CD14-positive monocyte (primary cell): ENCODE data around the gene SYTL2. TPM values are rescaled to one million over a fixed set of nuclear protein-coding genes. Genes with fewer than 3 reads are reported as not detected.

Source experiments
- DNase-seq, 3 donors: peaks; one replicate each; pipeline ENCODE4 v3.0.0-alpha.2; 2011 to 2022
- H2AFZ ChIP-seq: 2 replicates; pipeline ENCODE4 v1.6.0; 2012; ENCODE audit warnings: mild to moderate bottlenecking, low read depth, low read length, inconsistent platforms; ENCODE audit not compliant: insufficient read depth, poor library complexity, severe bottlenecking
- H3K27ac ChIP-seq, 2 donors: 1 replicate in 1 of 2; 2 replicates in 1 of 2; pipeline ENCODE4 v1.5.1; 2012 to 2013; ENCODE audit warnings: low read length in 2 of 2, control low read depth in 1 of 2, inconsistent platforms in 1 of 2, low read depth in 1 of 2, mild to moderate bottlenecking in 1 of 2
- H3K27me3 ChIP-seq, 2 donors: one replicate each; pipeline versions ENCODE4 v1.6.0 to v1.6.1; 2011 to 2013; ENCODE audit warnings: low read length in 2 of 2; ENCODE audit not compliant: control insufficient read depth in 2 of 2, insufficient read depth in 2 of 2
- H3K36me3 ChIP-seq, 2 donors: replicated peaks in 1 of 2; 1 replicate in 1 of 2; 2 replicates in 1 of 2; pipeline versions ENCODE4 v1.5.1 to v1.6.1; 2012 to 2013; ENCODE audit warnings: low read length in 2 of 2, control low read depth in 1 of 2, inconsistent platforms in 1 of 2, mild to moderate bottlenecking in 1 of 2; ENCODE audit not compliant: insufficient read depth in 2 of 2, control insufficient read depth in 1 of 2
- H3K4me1 ChIP-seq, 2 donors: 1 replicate in 1 of 2; 2 replicates in 1 of 2; pipeline versions ENCODE4 v1.5.1 to v1.6.1; 2012 to 2013; ENCODE audit warnings: low read length in 2 of 2, control low read depth in 1 of 2, inconsistent platforms in 1 of 2, mild to moderate bottlenecking in 1 of 2, moderate library complexity in 1 of 2; ENCODE audit not compliant: insufficient read depth in 2 of 2, control insufficient read depth in 1 of 2
- H3K4me2 ChIP-seq: replicated peaks from 2 replicates; pipeline ENCODE3; 2012; ENCODE audit warnings: low read length, moderate library complexity, mild to moderate bottlenecking; ENCODE audit not compliant: poor library complexity, severe bottlenecking; ENCODE audit errors: extremely low read depth
- H3K4me3 ChIP-seq, 3 experiments: fragments of 200-600 bp in 1 of 3; sonication (generic) in 1 of 3; replicated peaks in 1 of 3; 1 replicate in 2 of 3; 2 replicates in 1 of 3; pipeline ENCODE4 v1.5.1; 2011 to 2013; ENCODE audit warnings: low read length in 3 of 3, mild to moderate bottlenecking in 3 of 3, control low read depth in 2 of 3, low read depth in 2 of 3, inconsistent platforms in 1 of 3, moderate library complexity in 1 of 3
- H3K79me2 ChIP-seq: 2 replicates; pipeline ENCODE4 v1.6.0; 2012; ENCODE audit warnings: mild to moderate bottlenecking, control low read depth, inconsistent platforms, low read length, moderate library complexity; ENCODE audit not compliant: insufficient read depth
- H3K9ac ChIP-seq: 2 replicates; pipeline ENCODE4 v1.6.0; 2017; ENCODE audit warnings: low read length, mild to moderate bottlenecking; ENCODE audit not compliant: insufficient read depth, poor library complexity, severe bottlenecking
- H3K9me3 ChIP-seq, 2 donors: replicated peaks in 1 of 2; 1 replicate in 1 of 2; 2 replicates in 1 of 2; pipeline versions ENCODE4 v1.5.1 to v1.6.1; 2012 to 2013; ENCODE audit warnings: low read length in 2 of 2, control low read depth in 1 of 2; ENCODE audit not compliant: control insufficient read depth in 1 of 2, insufficient read depth in 1 of 2
- H4K20me1 ChIP-seq: 2 replicates; pipeline ENCODE4 v1.6.0; 2012; ENCODE audit warnings: mild to moderate bottlenecking, low read length, control low read depth, moderate library complexity; ENCODE audit not compliant: insufficient read depth
- H3K27ac Mint-ChIP-seq, 7 donors: one replicate each; pipeline ENCODE4 v1.8.0; 2020; ENCODE audit warnings: mild to moderate bottlenecking in 7 of 7, mixed read lengths in 7 of 7, moderate library complexity in 6 of 7, inconsistent platforms in 2 of 7
- H3K27me3 Mint-ChIP-seq, 3 donors: one replicate each; pipeline ENCODE4 v1.8.0; 2021 to 2022; ENCODE audit warnings: low read depth in 3 of 3, mild to moderate bottlenecking in 3 of 3, mixed read lengths in 3 of 3, moderate library complexity in 3 of 3, inconsistent platforms in 1 of 3
- H3K36me3 Mint-ChIP-seq, 2 donors: one replicate each; pipeline ENCODE4 v1.8.0; 2020; ENCODE audit warnings: mixed read lengths in 2 of 2, inconsistent platforms in 1 of 2, mild to moderate bottlenecking in 1 of 2
- H3K4me1 Mint-ChIP-seq: one replicate; pipeline ENCODE4 v1.8.0; 2020; ENCODE audit warnings: mild to moderate bottlenecking, mixed read lengths
- H3K4me3 Mint-ChIP-seq, 2 donors: one replicate each; pipeline ENCODE4 v1.8.0; 2020; ENCODE audit warnings: mild to moderate bottlenecking in 2 of 2, mixed read lengths in 2 of 2, moderate library complexity in 1 of 2
- H3K9me3 Mint-ChIP-seq, 7 donors: one replicate each; pipeline ENCODE4 v1.8.0; 2020 to 2022; ENCODE audit warnings: mixed read lengths in 7 of 7, mild to moderate bottlenecking in 6 of 7, moderate library complexity in 6 of 7, inconsistent platforms in 2 of 7
- CTCF ChIP-seq: fragments of 200-600 bp; IDR thresholded peaks from one replicate; pipeline ENCODE4 v1.8.0; 2022; ENCODE audit warnings: antibody characterized with exemption, mild to moderate bottlenecking
- WGBS: methylation state at CpG from one replicate; pipeline ENCODE4 v1.1.5; 2013; ENCODE audit warnings: missing lambda C conversion rate; ENCODE audit not compliant: insufficient coverage; 5-methylcytosine and 5-hydroxymethylcytosine counted together
- intact Hi-C, 2 donors: fragments of 100-400 bp; cut with micrococcal nuclease; formaldehyde crosslinking; loops; one replicate each; pipeline versions ENCODE4 v1.15.0 to v1.15.1; 2023
- polyA plus RNA-seq, 3 donors: library from polyadenylated mRNA; depleted of rRNA in 1 of 3; unstranded in 2 of 3; stranded (reverse) in 1 of 3; fragments of 300-500 nt in 2 of 3; fragments of >200 nt in 1 of 3; fragmentation: Illumina TruSeq in 2 of 3; gene quantifications; 1 replicate in 2 of 3; 2 replicates in 1 of 3; pipeline ENCODE4 v1.2.3, GENCODE V29; 2012 to 2021

The SYTL2 gene
- polyA plus RNA-seq, 3 donors, result 0.30 to 0.48 (median 0.34) TPM

- no peak overlapping the region for H2AFZ ChIP-seq
- H3K79me2 ChIP-seq, result no peaks in the 10 kb centered on the region
- H4K20me1 ChIP-seq, result no peaks in the 10 kb centered on the region
- no peaks in the 10 kb centered on the region for H3K4me1 ChIP-seq
- intact Hi-C loops, result no loop called here
- no peak overlapping the region for H3K9ac ChIP-seq
- H3K27me3 ChIP-seq, result no peaks in the 10 kb centered on the region
- Mint-ChIP-seq H3K9me3 (no peaks in the 10 kb centered on the region), H3K4me1 (no peaks in the 10 kb centered on the region), H3K36me3 (no peaks in the 10 kb centered on the region), H3K4me3 (no peak overlapping the region), H3K27me3 (peaks cover 0 to 2% (median 0%) of the 10 kb centered on the region in 3 donors), H3K27ac (no peak overlapping the region)
- H3K9me3 ChIP-seq, result no peaks in the 10 kb centered on the region
- TF ChIP-seq CTCF, result no peak
- no peak overlapping the region for H3K4me2 ChIP-seq
- DNase-seq, result no peak
- WGBS, result no CpG with 5 or more reads among the region's 2 CpGs
- no peaks in the 10 kb centered on the region for H3K36me3 ChIP-seq
- no peak overlapping the region for H3K4me3 ChIP-seq
- no peak overlapping the region for H3K27ac ChIP-seq
Measured at GRCh38 chr11:85717429-85717828, 93.5 kb downstream of the SYTL2 start.

GRCh38 chr11:85712953-85713352 is 98.0 kb downstream of the SYTL2 start:
- Histone ChIP-seq H3K4me2 (no peak overlapping the region), H3K9me3 (no peaks in the 10 kb centered on the region), H3K27me3 (no peaks in the 10 kb centered on the region), H3K4me3 (no peak overlapping the region), H2AFZ (no peak overlapping the region), H3K4me1 (no peaks in the 10 kb centered on the region), H4K20me1 (no peaks in the 10 kb centered on the region), H3K36me3 (no peaks in the 10 kb centered on the region), H3K9ac (no peak overlapping the region), H3K27ac (no peak overlapping the region), H3K79me2 (no peaks in the 10 kb centered on the region)
- Mint-ChIP-seq H3K4me1 (no peaks in the 10 kb centered on the region), H3K27ac (no peak overlapping the region), H3K4me3 (no peak overlapping the region), H3K9me3 (no peaks in the 10 kb centered on the region), H3K36me3 (no peaks in the 10 kb centered on the region), H3K27me3 (peaks cover 0 to 2% (median 0%) of the 10 kb centered on the region in 3 donors)
- intact Hi-C loops, result no loop called here
- DNase-seq, result no peak
- 88% methylated on average over 2 of the region's 3 CpGs for WGBS
- TF ChIP-seq CTCF, result no peak
